GM12878 (cell line): ENCODE results near the gene ITSN2. TPM values are rescaled to one million over a fixed set of nuclear protein-coding genes. Genes with fewer than 3 reads are reported as not detected.

ENCODE experiments used
- ATAC-seq: fragments of 200-7000 bp; cut with Tn5 transposase; 3 replicates; pipeline ENCODE4 v1.9.1; 2020; ENCODE audit warnings: mild to moderate bottlenecking, moderate library complexity
- BruUV-seq: library from RNA; stranded (reverse); fragments of 400-500 nt; replicated peaks from 2 replicates; lab custom pipeline; 2021; lab: Mats Ljungman, UMichigan
- CTCF ChIA-PET: fragments of 300-600 bp; sonication (Branson Sonifier 250); formaldehyde crosslinking; extraction: SDS; loops from one replicate; lab custom pipeline; 2021; ENCODE audit warnings: inconsistent platforms; lab: Yijun Ruan, JAX
- POLR2A ChIA-PET: fragments of 350-600 bp; formaldehyde crosslinking; extraction: SDS; loops from one replicate; lab custom pipeline; 2021; ENCODE audit warnings: inconsistent platforms; lab: Charles Lee
- RAD21 ChIA-PET: fragments of 300-600 bp; sonication (Branson Sonifier 250); formaldehyde crosslinking; loops from one replicate; lab custom pipeline; 2023; ENCODE audit warnings: antibody characterized with exemption; ENCODE audit not compliant: unreplicated experiment; lab: Charles Lee
- SMC1A ChIA-PET: fragments of 300-600 bp; sonication (Branson Sonifier 250); formaldehyde crosslinking; loops from one replicate; lab custom pipeline; 2023; ENCODE audit not compliant: unreplicated experiment, uncharacterized antibody; lab: Charles Lee
- DNase-seq: peaks from one replicate; pipeline ENCODE4 v3.0.0-alpha.2; 2011; ENCODE audit warnings: low read depth, low spot score
- FAIRE-seq: peaks from 3 replicates; lab custom pipeline; 2011; peaks lifted over from hg19 to GRCh38; lab: Jason Lieb, UNC
- H2AFZ ChIP-seq: 2 replicates; pipeline ENCODE4 v1.6.0; 2011; ENCODE audit warnings: low read depth, low read length, control low read depth; ENCODE audit not compliant: control insufficient read depth
- H3K27ac ChIP-seq: 2 replicates; pipeline ENCODE4 v1.5.1; 2011; ENCODE audit warnings: control low read depth; ENCODE audit not compliant: control insufficient read depth, insufficient read depth
- H3K27me3 ChIP-seq, 2 experiments: replicated peaks in 1 of 2; 2 replicates each; pipeline versions ENCODE4 v1.6.0 to v1.6.1; 2011; ENCODE audit warnings: low read length in 1 of 2; ENCODE audit not compliant: control insufficient read depth in 2 of 2, insufficient read depth in 2 of 2
- H3K36me3 ChIP-seq, 2 experiments: 2 replicates each; pipeline ENCODE4 v1.5.1; 2011; ENCODE audit warnings: low read length in 1 of 2; ENCODE audit not compliant: control insufficient read depth in 2 of 2, insufficient read depth in 2 of 2
- H3K4me1 ChIP-seq: 2 replicates; pipeline ENCODE4 v1.6.1; 2011; ENCODE audit warnings: mild to moderate bottlenecking, low read length, moderate library complexity, mixed read lengths; ENCODE audit not compliant: control insufficient read depth, insufficient read depth
- H3K4me2 ChIP-seq: 2 replicates; pipeline ENCODE4 v1.6.0; 2011; ENCODE audit warnings: control low read depth; ENCODE audit not compliant: control insufficient read depth, insufficient read depth
- H3K4me3 ChIP-seq: fragments of 200-600 bp; sonication (generic); 2 replicates; pipeline ENCODE4 v1.5.1; 2016
- H3K79me2 ChIP-seq: 2 replicates; pipeline ENCODE4 v1.6.0; 2011; ENCODE audit warnings: low read length; ENCODE audit not compliant: control insufficient read depth, insufficient read depth
- H3K9ac ChIP-seq: 2 replicates; pipeline ENCODE4 v1.8.0; 2011; ENCODE audit warnings: low read length, control low read depth, mixed read lengths; ENCODE audit not compliant: control insufficient read depth, insufficient read depth
- H3K9me3 ChIP-seq: replicated peaks from 3 replicates; pipeline ENCODE4 v1.5.1; 2011; ENCODE audit warnings: mild to moderate bottlenecking, low read length; ENCODE audit not compliant: control insufficient read depth, insufficient read depth
- H4K20me1 ChIP-seq: 2 replicates; pipeline ENCODE4 v1.6.0; 2011; ENCODE audit not compliant: control insufficient read depth, insufficient read depth
- BCLAF1 ChIP-seq: fragments of 450-650 bp; IDR thresholded peaks from 2 replicates; pipeline ENCODE4 v1.6.1; 2017; ENCODE audit warnings: antibody characterized with exemption, mild to moderate bottlenecking, moderate library complexity
- CUX1 ChIP-seq: IDR thresholded peaks from 2 replicates; pipeline ENCODE4 v1.6.1; 2012; ENCODE audit warnings: improper control_type of control experiment, low read depth, low read length; ENCODE audit not compliant: insufficient replicate concordance
- ETV6 ChIP-seq, 2 experiments: fragments of 450-650 bp in 1 of 2; IDR thresholded peaks in 1 of 2; conservative IDR thresholded peaks in 1 of 2; 2 replicates each; pipeline ENCODE4 v1.6.1; 2014; ENCODE audit warnings: antibody characterized with exemption in 1 of 2, borderline replicate concordance in 1 of 2, low read depth in 1 of 2, mild to moderate bottlenecking in 1 of 2, moderate library complexity in 1 of 2
- EZH2 ChIP-seq: IDR thresholded peaks from 2 replicates; pipeline ENCODE4 v1.6.1; 2012; ENCODE audit warnings: low read depth, mild to moderate bottlenecking, control low read depth, inconsistent platforms, low read length, borderline replicate concordance; ENCODE audit not compliant: control insufficient read depth
- PAX8 ChIP-seq: fragments of 450-650 bp; IDR thresholded peaks from 2 replicates; pipeline ENCODE4 v1.6.1; 2017; ENCODE audit warnings: mild to moderate bottlenecking, moderate library complexity
- RAD21 ChIP-seq: IDR thresholded peaks from 2 replicates; pipeline ENCODE4 v1.6.1; 2011; ENCODE audit warnings: mild to moderate bottlenecking, low read depth, low read length, moderate library complexity; ENCODE audit not compliant: insufficient read depth
- RBBP5 ChIP-seq: fragments of 200-600 bp; sonication (generic); conservative IDR thresholded peaks from 2 replicates; pipeline ENCODE4 v1.6.1; 2016
- SPI1 ChIP-seq: IDR thresholded peaks from 2 replicates; pipeline ENCODE4 v1.6.1; 2011; ENCODE audit warnings: low read depth, mild to moderate bottlenecking, low read length, moderate library complexity, borderline replicate concordance; ENCODE audit not compliant: insufficient read depth
- TCF12 ChIP-seq: IDR thresholded peaks from 2 replicates; pipeline ENCODE4 v1.6.1; 2011; ENCODE audit warnings: low read depth, mild to moderate bottlenecking, low read length
- ZNF207 ChIP-seq: fragments of 450-650 bp; IDR thresholded peaks from 2 replicates; pipeline ENCODE4 v1.6.1; 2014; ENCODE audit warnings: antibody characterized with exemption, mild to moderate bottlenecking, borderline replicate concordance
- ZNF274 ChIP-seq: IDR thresholded peaks from one replicate; pipeline ENCODE4 v1.8.0; 2011; ENCODE audit not compliant: insufficient read length, insufficient read depth
- in situ Hi-C: fragments of 300-500 bp; cut with MboI; formaldehyde crosslinking; loops from 9 replicates; pipeline ENCODE4 v1.14.3; 2018; ENCODE audit warnings: mixed read lengths
- intact Hi-C: fragments of 100-400 bp; cut with micrococcal nuclease; formaldehyde crosslinking; loops from one replicate; pipeline ENCODE4 v1.14.2; 2022; ENCODE audit not compliant: unreplicated experiment
- polyA plus RNA-seq, 11 experiments: library from polyadenylated mRNA; depleted of rRNA in 4 of 11; unstranded in 6 of 11; stranded (reverse) in 5 of 11; fragments of >200 nt; fragmentation: Nextera tagmentation in 4 of 11; fragmentation: Illumina TruSeq in 1 of 11; extraction: Ambion mirVana in 4 of 11; extraction: Trizol in 1 of 11; gene quantifications; 1 replicate in 1 of 11; 2 replicates in 10 of 11; pipeline versions ENCODE4 v1.2.1 to v1.2.3, GENCODE V29; 2011 to 2016; ENCODE audit warnings: inconsistent platforms in 2 of 11, missing spikeins in 2 of 11, low read depth in 1 of 11
- total RNA-seq, 4 experiments: library from RNA; depleted of rRNA in 3 of 4; stranded (reverse); fragments of >200 nt in 3 of 4; fragmentation: Illumina TruSeq in 1 of 4; extraction: Trizol in 1 of 4; gene quantifications; 2 replicates each; pipeline versions ENCODE4 v1.2.1 to v1.2.3, GENCODE V29; 2013 to 2021

ITSN2 gene
- total and polyA plus RNA-seq, 10 of the 15 experiments (the other 5 are each of a cell fraction or from before 2014, with no cell fraction given): 20.5 to 80.0 (median 54.7) TPM

DNA sequence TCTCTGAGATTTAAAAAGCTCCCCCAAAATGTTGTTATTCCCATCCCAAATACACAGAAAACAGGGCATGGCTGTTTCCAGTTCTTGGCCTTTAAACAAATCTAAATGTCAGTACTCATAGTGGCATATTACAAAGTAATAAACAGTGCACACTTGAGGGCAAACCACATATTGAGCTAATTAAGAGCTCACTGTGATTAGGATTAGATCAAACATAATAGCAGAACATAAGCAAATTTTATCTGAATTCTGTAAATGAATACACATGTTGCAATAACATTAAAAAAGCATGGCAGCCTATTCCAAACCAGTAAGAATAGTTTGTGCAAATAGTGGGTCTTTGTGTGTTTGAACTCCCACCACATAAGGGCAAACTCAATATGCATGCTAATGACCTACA, 118.8 kb downstream of the ITSN2 start:
- ChIA-PET CTCF (no interaction called here), RAD21 (no interaction called here), POLR2A (no interaction called here), SMC1A (no interaction called here)
- Histone ChIP-seq H3K4me3 (no peak overlapping the region), H3K27me3 (no peaks in the 10 kb centered on the region), H4K20me1 (no peaks in the 10 kb centered on the region), H3K9me3 (no peaks in the 10 kb centered on the region), H3K79me2 (no peaks in the 10 kb centered on the region), H3K27ac (no peak overlapping the region), H3K36me3 (peaks cover 1 to 12% of the 10 kb centered on the region in 2 experiments), H2AFZ (no peak overlapping the region), H3K9ac (no peak overlapping the region), H3K4me2 (no peak overlapping the region), H3K4me1 (no peaks in the 10 kb centered on the region)
- intact Hi-C loops: no loop called here
- DNase-seq (no peak), FAIRE-seq (no peak), ATAC-seq (no peak)
- BruUV-seq: no TSS peak
- in situ Hi-C loops: no loop called here
- TF ChIP-seq PAX8: no peak
- TF ChIP-seq TCF12: no peak
- no peak for TF ChIP-seq RAD21
- TF ChIP-seq RBBP5: no peak
- no peak for TF ChIP-seq EZH2
- TF ChIP-seq SPI1: no peak
- no peak for TF ChIP-seq ZNF274
- no peak for TF ChIP-seq BCLAF1
- TF ChIP-seq CUX1: no peak
- no peak for TF ChIP-seq ETV6 (conservative IDR thresholded peaks at IDR 0.05 in 1 of 2, IDR thresholded peaks at IDR 0.05 in 1 of 2; ENCODE audit: borderline replicate concordance in 1 of 2, low read depth in 1 of 2)
- TF ChIP-seq ZNF207: no peak
